ENCODE measurements around the gene DCAF11.

The DCAF11 gene

DNA sequence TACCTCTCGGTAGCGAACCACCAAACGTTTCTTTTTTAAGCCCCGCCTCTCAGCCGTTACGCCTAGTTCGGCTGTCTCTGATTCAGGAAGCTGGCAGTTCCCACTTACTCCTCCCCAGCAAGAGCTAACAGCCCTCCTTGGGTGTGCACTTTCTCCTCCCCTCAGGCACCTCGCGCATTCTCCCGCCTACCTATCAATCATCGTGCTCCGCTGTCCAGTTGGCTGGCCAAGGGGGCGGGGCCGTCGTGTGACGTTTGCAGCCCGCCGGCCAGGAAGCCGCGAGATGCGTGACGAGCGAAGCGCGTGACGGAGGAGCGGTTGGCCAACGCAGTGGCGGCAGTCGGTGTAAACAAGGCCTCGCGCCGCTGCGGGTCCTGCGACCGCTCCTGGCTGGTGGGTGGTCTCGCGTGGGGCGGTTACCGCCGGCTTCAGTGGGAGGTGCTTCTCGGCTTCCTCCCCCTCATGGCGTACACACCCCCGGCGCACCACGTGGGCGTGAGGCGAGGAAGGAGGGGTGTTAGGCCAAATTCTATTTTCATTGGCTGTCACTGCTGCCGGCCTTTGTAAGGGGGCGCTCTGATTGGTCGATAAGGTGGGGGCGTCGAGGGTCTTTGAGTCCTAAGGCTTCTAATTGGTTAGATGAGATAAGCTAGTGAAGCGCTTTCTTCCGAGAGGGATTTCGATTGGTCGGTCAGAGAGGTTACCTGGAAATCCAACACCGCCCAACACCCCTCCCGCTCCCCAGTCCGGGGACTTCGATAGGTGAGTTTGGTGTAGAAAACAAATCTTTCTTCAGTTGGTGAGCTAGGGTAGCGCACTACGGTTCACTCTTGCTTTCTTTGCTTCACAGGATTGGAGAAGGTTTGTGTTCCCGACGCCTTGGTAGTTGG lies at the start of gene DCAF11, which contains the start of gene NRL:
TSS of gene DCAF11 (plus strand) at position 246 of the 890 bp plus-strand sequence. CDS start 818 bp downstream, outside the sequence.
TSS of gene NRL (minus strand) at position 418 of the 890 bp plus-strand sequence. CDS start 32,101 bp downstream, outside the sequence.
- peak; percentile 97 for DNase-seq (ENCODE audit: low read depth in 2 of 2)

DNA sequence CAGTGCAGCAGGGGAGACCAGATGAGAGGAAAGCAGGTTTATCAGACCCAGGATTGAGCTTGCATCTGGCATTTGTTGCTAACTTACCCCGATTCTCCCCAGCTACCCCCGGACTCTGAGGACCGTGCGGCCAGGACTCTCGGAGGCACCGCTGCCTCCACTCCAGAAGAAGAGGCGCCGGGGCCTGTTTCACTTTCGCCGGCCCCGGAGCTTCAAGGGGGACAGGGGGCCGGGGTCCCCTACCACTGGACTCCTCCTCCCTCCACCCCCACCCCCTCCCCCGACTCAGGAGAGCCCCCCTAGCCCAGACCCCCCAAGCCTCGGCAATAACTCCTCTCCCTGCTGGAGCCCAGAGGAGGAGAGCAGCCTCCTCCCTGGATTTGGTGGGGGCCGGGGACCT lies 49.7 kb upstream of the DCAF11 start:
- no peak for DNase-seq (ENCODE audit: low read depth in 2 of 2)

DNA sequence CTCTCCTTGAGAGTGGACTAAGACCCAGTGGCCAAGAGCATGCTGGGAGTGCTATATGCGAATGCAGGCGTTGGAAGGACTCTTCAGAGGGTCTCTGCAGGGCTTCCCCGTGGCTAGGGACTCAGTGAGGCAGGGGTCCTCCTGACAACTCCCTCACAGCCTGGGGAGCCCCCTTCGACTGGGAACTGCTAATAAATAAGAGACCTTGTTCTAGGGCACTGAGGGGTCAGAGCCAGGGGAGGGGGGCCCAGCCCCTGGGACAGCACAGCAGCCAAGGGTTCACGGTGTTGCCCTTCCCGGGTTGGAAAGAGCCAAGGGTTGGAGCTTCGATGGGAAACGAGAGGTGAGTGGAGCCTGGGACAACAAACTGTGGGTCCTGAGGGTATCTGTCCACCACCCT lies 49.2 kb upstream of the DCAF11 start:
- DNase-seq (ENCODE audit: low read depth in 2 of 2): no peak

DNA sequence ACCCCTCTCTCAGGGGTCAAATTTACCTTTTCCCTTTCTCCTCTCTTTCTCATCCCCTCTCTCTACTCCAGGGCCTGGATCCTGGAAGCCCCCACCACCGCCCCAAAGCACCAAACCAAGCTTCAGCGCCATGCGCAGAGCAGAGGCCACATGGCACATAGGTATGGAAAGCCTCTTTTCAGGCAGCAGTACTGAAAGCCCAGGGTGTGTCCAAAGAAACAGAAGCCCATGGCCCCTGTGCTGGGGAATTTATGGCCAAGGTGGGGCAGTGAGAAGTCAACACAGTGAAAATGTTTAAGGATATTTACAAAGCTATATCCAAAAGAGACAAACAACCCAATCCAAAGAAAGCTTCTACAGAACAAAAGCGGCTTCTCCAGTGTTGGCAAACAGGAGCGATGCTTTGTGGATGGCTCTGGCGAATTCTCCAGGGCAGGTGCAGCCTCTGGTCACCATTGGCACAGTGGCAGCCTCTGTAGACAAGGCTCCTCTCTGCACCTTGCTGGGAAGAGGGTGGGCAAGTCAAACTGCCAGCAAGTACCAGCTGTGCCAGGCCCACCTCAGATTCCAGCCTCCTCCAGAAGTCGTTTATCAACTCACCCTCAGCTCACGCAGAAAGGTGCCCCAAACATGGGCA lies 48.0 kb upstream of the DCAF11 start:
- DNase-seq (ENCODE audit: low read depth in 2 of 2): no peak

DNA sequence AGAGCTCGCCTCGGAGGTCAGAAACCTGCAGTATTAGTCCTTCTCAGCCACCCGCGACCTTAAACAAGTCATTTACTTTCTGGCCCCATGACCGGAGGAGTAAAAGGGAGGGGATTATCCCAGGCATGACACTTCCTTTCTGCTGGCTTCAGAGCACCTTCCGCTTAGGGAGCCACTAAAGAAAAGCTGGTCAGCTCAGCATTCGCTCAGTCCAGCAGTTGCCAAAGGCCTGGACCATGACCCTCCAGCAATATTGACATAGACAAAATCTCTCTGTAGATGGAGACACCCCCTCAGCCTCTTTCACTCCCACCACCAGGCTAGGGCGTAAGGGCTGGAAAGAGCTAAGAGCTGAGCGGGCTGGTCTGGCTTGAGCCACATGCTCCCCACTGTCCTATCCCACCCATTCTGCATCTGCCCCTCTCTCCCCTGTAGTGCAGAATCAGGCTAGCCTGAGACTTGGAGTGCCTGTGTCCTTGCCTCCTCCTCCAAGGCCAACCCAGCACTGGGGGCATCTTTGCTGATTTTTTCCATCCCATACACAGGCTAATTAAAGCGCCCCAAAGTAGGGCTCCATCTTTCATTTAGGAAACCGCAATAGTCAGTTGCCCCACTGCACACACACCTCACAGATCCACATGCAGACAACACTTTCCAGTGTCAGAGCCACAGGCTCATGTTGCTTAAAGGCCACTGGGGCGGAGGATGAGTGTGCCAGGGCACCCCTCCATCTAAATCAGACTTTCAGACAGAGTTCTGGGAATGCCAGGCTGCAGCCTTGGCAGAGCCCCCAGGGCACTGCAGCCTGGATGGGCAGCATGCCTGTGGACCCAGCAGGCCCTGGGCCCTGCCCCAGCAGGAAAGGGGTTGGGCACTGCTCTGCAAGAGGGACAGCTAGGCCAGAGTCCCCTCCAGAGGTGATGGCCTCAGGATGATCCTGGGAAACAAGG lies 47.2 kb upstream of the DCAF11 start:
- DNase-seq (ENCODE audit: low read depth in 2 of 2): no peak

DNA sequence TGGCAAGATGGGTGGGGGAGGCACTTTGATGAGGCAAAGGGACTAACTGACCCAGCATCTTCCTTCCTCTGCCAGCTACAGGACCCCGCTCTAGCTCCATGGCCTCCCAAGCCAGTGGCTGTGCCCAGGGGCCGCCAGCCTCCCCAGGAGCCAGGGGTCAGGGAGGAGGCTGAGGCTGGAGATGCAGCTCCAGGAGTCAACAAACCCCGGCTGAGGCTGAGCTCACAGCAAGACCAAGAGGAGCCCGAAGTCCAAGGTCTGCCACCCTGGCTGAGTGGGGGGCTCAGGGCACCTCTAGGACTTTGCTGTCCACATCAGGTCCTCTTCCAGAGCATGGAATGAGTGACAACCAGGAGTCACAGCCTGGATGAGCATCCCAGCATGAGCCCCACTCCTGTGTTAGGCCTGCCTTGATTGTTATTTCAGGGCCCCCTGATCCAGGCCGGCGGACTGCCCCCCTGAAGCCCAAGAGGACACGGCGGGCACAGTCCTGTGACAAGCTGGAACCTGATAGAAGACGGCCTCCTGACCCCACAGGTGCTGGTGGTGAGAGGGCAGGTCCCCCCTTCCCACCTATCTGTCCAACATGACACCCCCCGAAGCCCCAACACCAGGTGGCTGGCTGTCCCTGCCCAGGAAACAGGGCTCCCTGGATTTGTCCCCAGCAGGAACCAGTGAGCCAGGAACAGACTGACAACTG lies 45.7 kb upstream of the DCAF11 start:
- DNase-seq (ENCODE audit: low read depth in 2 of 2): no peak

DNA sequence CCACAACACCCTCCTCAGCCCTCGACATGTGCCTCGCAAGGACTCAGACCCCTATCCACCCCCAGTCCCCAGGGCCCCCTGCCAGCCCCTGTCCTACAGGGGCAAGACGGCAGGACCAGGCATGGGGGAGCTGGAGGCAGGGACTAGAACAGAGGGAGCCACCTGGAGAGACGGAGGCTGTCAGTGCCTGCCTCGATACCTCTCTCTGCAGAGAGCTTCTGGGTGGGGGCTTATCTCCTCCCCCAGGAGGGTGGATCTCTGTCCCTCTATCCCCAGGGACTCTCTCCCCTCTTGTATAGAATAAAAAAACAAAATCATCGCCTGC lies 45.2 kb upstream of the DCAF11 start:
- no peak for DNase-seq (ENCODE audit: low read depth in 2 of 2)

DNA sequence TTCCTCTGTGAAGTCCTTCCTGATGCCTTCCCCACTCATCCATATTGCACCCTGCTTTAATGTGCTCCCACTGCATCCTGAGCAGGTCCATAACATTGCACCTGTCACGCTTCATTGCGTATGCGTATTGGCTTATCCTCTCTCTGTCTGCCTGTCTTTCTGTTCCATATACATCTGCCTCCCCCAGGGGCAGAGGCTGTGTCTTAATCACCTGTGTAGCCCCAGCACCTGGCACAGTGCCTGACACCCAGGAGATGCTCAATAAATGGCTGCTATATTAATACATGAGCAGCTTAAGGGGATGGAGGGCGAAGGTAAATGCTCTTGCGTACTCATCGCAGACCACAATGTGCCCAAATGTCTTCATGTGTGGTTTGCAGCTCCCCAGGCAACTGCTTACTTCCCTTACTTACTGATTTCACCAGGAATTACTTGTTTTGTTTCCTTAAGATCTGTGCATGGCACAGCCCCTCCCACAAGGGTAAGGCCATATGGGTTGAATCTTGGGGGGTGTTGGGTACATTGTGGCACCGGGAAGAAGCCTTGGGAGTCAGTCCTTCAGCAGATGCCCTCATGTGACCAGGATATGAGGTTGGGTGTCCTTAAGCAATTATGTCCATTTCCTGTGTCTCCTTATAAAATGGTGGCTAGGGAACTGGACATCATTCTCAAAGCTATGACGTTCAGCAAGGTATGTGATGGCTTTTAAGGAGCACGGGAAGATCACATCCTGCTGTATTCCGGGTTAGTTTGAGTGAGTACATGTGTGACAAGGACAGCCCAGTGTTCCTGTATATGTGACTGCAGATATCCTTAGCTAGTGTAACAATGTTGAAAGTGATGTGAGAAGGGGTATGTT lies 44.1 kb upstream of the DCAF11 start:
- DNase-seq (ENCODE audit: low read depth in 2 of 2): no peak

DNA sequence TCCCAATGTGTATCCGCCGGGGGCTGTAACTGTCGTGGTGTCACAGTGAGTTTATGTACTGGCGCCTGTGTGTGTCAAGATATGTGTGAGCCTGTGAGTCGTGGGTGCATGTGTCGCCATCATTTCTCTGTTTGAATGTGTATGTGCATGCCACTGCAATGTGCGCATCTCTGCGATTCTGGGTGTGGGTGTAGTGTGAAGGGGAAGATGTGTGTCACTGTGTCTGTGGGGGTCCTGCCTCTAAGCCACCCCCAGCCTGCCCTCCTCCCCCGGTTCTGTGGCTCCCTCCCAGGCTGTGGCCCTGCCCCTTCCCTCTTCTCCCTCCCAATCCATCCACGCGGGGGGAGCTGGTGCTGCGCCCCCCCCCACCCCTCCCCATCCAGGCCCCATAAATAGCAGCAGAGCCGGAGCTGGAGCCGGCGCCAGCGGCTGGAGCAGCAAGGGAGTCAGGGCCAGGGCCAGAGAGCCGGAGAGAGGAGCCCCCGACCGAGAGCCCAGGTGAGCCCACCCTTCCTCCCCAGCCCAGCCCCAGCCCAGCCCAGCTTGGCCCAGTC lies 43.4 kb upstream of the DCAF11 start, which contains the start of gene CPNE6:
TSS of gene CPNE6 (plus strand) at position 419 of the 554 bp plus-strand sequence. CDS start 1,375 bp downstream, outside the sequence.
- DNase-seq (ENCODE audit: low read depth in 2 of 2): peak; percentile 40 to 46

DNA sequence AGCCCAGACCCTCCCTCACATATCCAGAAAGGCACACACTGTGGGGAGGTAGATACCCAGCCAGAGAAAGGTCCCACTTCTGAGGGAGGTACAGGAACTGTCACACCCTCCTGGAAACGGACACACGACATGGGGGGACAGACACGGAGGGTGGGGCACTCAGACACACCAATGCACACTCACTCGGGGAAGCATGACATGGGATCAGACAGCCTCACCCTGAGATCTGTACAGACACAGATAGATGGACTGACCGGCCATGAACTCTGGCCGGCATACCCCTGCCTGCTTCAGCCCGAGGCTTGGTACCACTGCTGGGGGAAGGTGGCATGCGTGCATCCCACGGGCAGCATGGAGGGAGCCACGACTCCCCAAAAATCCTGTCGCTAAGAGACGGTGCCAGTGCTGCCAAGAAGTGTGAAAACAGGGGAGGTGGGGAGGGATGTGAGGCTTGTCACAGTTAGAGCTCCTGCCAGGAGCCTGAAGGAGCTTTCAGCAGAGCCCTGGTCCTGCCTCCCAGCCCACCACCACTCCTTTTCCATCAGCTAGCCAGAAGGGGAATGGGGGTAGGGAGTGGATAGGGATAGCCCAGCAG lies 42.6 kb upstream of the DCAF11 start:
- no peak for DNase-seq (ENCODE audit: low read depth in 2 of 2)

DNA sequence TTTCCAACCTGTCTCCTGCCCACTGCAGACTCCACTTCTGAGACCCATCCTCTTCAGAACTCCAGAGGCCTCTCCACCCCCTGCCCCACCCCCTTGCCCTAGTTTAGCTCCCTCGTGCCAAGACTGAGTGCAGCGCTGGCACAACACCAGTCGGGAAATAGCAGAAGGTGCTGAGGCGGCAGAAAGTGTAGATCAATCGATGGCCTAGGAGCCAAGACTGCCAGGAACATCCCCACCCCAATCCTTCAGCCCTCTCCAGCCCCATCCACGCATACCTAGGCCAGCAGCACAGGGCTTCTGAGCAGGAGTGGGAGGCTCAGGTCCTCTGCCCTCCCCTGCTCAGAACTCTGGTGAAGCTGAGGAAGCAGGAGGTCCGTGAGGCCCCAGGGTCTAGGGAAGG lies 42.1 kb upstream of the DCAF11 start:
- no peak for DNase-seq (ENCODE audit: low read depth in 2 of 2)

DNA sequence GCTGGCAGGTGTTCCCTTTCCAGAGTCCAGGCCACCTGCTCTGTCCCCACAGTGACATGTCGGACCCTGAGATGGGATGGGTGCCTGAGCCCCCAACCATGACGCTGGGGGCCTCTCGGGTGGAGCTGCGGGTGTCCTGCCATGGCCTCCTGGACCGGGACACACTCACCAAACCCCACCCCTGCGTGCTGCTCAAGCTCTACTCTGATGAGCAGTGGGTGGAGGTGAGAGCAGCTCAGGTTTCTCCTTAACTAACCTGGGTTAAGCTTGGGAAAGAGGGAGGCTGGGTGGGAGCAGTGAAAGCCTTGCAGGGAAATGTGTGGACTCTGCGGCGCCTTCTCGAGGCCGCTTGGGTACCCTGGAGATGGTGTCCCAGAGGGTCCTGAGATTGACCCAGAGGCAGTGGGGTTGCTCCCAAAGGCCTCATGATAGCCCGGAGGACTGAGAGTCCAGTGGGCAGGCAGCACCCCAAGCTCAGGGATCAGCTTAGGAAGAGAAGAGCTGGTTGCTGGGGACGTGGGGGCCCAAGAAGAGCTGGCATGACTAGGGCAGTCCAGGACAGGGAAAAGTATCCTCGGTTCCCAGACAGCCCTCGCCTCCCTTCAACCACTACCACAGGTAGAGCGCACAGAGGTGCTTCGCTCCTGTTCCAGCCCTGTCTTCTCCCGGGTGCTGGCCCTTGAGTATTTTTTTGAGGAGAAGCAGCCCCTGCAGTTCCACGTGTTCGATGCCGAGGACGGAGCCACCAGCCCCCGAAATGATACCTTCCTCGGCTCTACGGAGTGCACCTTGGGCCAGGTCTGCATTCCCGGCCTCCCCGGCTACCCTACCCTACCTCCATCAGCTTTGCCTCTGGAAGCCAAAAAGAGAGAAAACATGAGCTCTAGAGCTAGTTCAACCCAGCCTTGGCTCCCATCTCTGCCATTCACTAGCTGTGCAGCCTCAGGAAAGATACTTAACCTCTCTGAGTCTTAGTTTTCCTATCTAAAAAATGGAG lies 41.4 kb upstream of the DCAF11 start:
- no peak for DNase-seq (ENCODE audit: low read depth in 2 of 2)

DNA sequence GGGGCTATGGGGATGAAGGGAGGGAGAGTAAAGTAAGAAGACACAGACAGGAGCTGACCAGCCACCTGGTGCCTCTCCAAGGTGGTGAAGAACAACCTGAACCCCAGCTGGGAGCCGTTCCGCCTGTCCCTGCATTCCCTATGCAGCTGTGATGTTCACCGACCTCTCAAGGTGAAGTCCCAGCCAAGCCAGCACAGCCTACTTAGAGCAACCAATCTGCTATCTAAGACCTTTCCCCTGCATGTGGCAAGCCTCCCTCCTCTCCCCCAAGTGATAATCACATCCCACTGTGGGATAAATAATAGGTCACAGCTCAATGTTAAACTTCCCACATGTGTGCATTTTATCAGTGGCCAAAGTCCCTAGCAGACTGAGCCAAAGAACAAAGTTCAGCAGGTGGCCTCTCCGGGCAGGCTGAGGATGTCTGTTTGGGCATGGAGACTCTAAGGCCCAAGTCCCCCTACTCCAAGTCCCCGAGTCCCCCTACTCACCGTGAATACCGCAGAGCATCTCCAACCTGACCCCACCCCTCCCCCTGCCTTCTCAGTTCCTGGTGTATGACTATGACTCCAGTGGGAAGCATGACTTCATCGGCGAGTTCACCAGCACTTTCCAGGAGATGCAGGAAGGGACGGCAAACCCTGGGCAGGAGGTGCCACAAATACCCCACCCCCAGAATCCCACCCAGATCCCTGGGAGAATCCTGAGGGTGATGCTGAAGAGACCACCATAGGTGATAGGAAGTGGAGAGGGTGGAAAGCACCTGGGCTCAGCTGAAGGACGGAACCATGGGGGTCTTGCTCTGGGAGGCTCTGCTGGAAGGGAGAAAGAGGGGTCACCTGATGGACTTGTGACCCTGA lies 39.7 kb upstream of the DCAF11 start:
- DNase-seq (ENCODE audit: low read depth in 2 of 2): no peak

DNA sequence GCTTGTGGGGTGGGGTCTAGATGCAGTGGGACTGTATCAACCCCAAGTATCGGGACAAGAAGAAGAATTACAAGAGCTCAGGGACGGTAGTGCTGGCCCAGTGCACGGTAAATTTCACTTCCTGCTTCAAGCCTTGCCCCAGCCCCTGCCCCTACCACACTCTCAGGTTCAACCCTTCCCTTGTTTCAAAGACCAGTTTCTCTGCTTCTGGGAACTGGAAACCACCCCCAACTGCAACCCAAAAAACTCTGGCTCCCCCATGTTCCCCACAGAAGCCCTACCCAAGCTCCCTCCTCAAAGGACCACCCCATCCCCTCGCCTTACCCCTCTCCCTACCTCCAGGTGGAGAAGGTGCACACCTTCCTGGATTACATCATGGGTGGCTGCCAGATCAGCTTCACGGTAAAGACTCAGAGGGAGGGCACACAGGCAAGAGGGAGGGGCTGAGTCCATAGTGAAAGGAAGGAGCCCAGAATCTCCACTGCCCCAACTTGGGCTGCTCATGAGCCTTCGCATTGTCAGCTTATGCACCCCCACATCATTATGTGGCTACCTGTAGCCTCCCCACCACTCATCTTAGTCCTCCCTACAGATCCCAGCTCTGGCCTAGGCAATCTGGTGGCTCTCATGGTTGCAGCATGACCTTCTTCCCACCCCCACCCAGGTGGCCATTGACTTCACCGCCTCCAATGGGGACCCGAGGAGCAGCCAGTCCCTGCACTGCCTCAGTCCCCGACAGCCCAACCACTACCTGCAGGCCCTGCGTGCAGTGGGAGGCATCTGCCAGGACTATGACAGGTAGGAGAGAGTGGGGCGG lies 38.9 kb upstream of the DCAF11 start:
- no peak for DNase-seq (ENCODE audit: low read depth in 2 of 2)

DNA sequence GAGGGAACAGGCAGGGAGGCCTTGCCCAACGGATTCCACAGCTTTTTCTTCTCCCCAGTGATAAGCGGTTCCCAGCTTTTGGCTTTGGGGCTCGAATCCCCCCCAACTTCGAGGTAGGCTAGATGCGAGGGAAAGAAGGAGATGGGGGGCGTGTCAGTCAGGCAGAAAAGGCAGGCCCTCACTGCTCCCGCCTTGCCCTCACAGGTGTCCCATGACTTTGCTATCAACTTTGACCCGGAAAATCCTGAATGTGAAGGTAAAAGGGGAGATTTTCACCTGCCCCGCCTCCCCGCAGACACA lies 38.3 kb upstream of the DCAF11 start:
- DNase-seq (ENCODE audit: low read depth in 2 of 2): no peak

DNA sequence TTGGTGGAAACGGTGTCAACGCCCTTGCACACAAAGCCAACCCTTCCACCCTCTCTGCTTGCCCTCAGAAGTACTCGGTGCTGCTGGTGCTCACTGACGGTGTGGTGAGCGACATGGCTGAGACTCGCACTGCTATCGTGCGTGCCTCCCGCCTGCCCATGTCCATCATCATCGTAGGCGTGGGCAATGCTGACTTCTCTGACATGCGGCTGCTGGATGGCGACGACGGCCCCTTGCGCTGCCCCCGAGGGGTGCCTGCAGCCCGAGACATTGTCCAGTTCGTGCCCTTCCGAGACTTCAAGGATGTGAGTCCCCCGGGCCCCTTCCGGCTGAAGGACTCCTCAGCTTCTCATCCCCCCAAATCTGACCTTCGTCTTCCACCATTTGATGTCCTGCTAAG lies 37.5 kb upstream of the DCAF11 start:
- DNase-seq (ENCODE audit: low read depth in 2 of 2): no peak

DNA sequence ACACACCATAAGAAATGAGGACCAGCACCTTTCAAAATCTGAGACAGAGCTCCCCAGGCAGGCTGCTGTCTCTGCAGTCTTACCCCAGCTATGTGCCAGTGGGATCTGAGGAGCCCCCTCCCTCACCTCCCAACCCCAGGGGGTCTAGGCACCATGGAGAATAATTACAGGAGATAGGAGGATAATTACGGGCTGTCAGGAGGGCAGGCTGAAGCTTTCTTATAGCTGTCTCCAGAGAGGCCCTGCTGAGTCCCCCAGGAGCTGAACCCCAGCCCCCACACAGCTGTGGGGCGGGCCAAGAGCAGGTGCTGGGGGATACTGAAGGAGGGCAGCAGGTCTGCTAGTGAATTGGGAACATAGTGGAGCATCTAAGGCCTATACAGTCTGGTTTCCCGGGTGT lies 36.4 kb upstream of the DCAF11 start:
- no peak for DNase-seq (ENCODE audit: low read depth in 2 of 2)
